HG02943 (cell line): ENCODE measurements around the gene SLC29A1.
A peak's percentile ranks its signal among the peaks of the same experiment; 100 is the strongest.
"Not testable (repeated sequence)": the region's sequence is repeated elsewhere in the genome, so short reads cannot be mapped to it uniquely, and the experiment has no call there.

ENCODE experiments used
- ATAC-seq: cut with Tn5 transposase; IDR thresholded peaks from one replicate; pipeline ENCODE4 v1.9.1; 2021; ENCODE audit warnings: mild to moderate bottlenecking, low read depth, moderate library complexity; ENCODE audit not compliant: unreplicated experiment

Gene SLC29A1

GRCh38 chr6:44221291-44221960 is 2.0 kb upstream of the SLC29A1 start:
- ATAC-seq: no peak

- ATAC-seq: no peak
Observed at GRCh38 chr6:44221961-44222335, 1.4 kb upstream of the SLC29A1 start.

- peak; percentile 2 for ATAC-seq
Observed at GRCh38 chr6:44222486-44223318, 693 bp upstream of the SLC29A1 start.

- peak; percentile 12 for ATAC-seq
Observed at GRCh38 chr6:44224029-44224964, 902 bp downstream of the SLC29A1 start.

GRCh38 chr6:44224965-44225305 is 1.5 kb downstream of the SLC29A1 start:
- ATAC-seq: no peak

GRCh38 chr6:44225579-44226325 is 2.4 kb downstream of the SLC29A1 start:
- no peak for ATAC-seq

- ATAC-seq: no peak
Observed at GRCh38 chr6:44226368-44227147, 3.2 kb downstream of the SLC29A1 start.

- no peak for ATAC-seq
Observed at GRCh38 chr6:44227148-44227793, 3.9 kb downstream of the SLC29A1 start.

- no peak for ATAC-seq
Observed at GRCh38 chr6:44228031-44228430, 4.6 kb downstream of the SLC29A1 start.

GRCh38 chr6:44228433-44228832 is 5.0 kb downstream of the SLC29A1 start:
- no peak for ATAC-seq

GRCh38 chr6:44228836-44229235 is 5.4 kb downstream of the SLC29A1 start:
- no peak for ATAC-seq

- no peak for ATAC-seq
Observed at GRCh38 chr6:44229376-44230033, 6.1 kb downstream of the SLC29A1 start.

GRCh38 chr6:44230034-44230675 is 6.8 kb downstream of the SLC29A1 start:
- no peak for ATAC-seq

- not testable (repeated sequence) for ATAC-seq
Observed at GRCh38 chr6:44231426-44231825, 8.0 kb downstream of the SLC29A1 start.

- no peak for ATAC-seq
Observed at GRCh38 chr6:44232676-44233566, 9.5 kb downstream of the SLC29A1 start.

- ATAC-seq: no peak
Observed at GRCh38 chr6:44233567-44234100, 10.2 kb downstream of the SLC29A1 start.
